ENCODE results near the gene RASGRP1.

GRCh38 chr15:38588672-38589071 is 24.1 kb upstream of the RASGRP1 start:
- TF ChIP-seq CTCF (IDR thresholded peaks at IDR 0.05; ENCODE audit: low read length) (no peak), EZH2 (IDR thresholded peaks at IDR 0.05; ENCODE audit: borderline replicate concordance, low read length) (no peak)
